Progenitor cell of endocrine pancreas (in vitro differentiated cells): ENCODE data around the gene SCN8A. TPM values are rescaled to one million over a fixed set of nuclear protein-coding genes. Genes with fewer than 3 reads are reported as not detected.

Experiments
- DNase-seq: peaks from one replicate; pipeline ENCODE4 v3.0.0; 2021; ENCODE audit warnings: low spot score; ENCODE audit not compliant: unreplicated experiment
- H3K27ac Mint-ChIP-seq: 2 replicates; pipeline ENCODE4 v1.8.0; 2021; ENCODE audit warnings: mild to moderate bottlenecking, moderate library complexity, mixed read lengths
- H3K27me3 Mint-ChIP-seq: 2 replicates; pipeline ENCODE4 v1.8.0; 2021; ENCODE audit warnings: mixed read lengths
- H3K36me3 Mint-ChIP-seq: 2 replicates; pipeline ENCODE4 v1.8.0; 2022; ENCODE audit warnings: mixed read lengths; ENCODE audit not compliant: insufficient read depth
- H3K4me1 Mint-ChIP-seq: 2 replicates; pipeline ENCODE4 v1.8.0; 2021; ENCODE audit warnings: low read depth, mixed read lengths
- H3K4me3 Mint-ChIP-seq: 2 replicates; pipeline ENCODE4 v1.8.0; 2021; ENCODE audit warnings: low read depth, mild to moderate bottlenecking, moderate library complexity, mixed read lengths
- H3K9me3 Mint-ChIP-seq: 2 replicates; pipeline ENCODE4 v1.8.0; 2021; ENCODE audit warnings: low read depth, mixed read lengths
- CTCF ChIP-seq: fragments of 200-600 bp; sonication (generic); IDR thresholded peaks from one replicate; pipeline ENCODE4 v1.5.0; 2021; ENCODE audit warnings: antibody characterized with exemption, mild to moderate bottlenecking; ENCODE audit not compliant: unreplicated experiment
- total RNA-seq: library from RNA; stranded (reverse); gene quantifications from 2 replicates; pipeline ENCODE4 v1.2.1, GENCODE V29; 2021

Gene SCN8A
- total RNA-seq, 1 donor from 2014 or later, result 9.8 TPM

- TF ChIP-seq CTCF, result no peak
- H3K27me3 Mint-ChIP-seq, result no peaks in the 10 kb centered on the region
- H3K4me1 Mint-ChIP-seq, result peaks cover 5% of the 10 kb centered on the region
- H3K27ac Mint-ChIP-seq, result no peak overlapping the region
- H3K36me3 Mint-ChIP-seq, result no peaks in the 10 kb centered on the region
- no peak overlapping the region for H3K4me3 Mint-ChIP-seq
- no peaks in the 10 kb centered on the region for H3K9me3 Mint-ChIP-seq
- no peak for DNase-seq
Observed at GRCh38 chr12:51705450-51705849, 114.4 kb downstream of the SCN8A start.

- DNase-seq, result no peak
- H3K4me1 Mint-ChIP-seq, result peaks cover 1% of the 10 kb centered on the region
Observed at GRCh38 chr12:51706206-51706605, 115.2 kb downstream of the SCN8A start.

GRCh38 chr12:51714666-51715065 is 123.6 kb downstream of the SCN8A start:
- no peak for DNase-seq
- H3K9me3 Mint-ChIP-seq, result no peaks in the 10 kb centered on the region
- H3K27ac Mint-ChIP-seq, result no peak overlapping the region
- no peak overlapping the region for H3K4me3 Mint-ChIP-seq
- H3K4me1 Mint-ChIP-seq, result no peaks in the 10 kb centered on the region
- H3K36me3 Mint-ChIP-seq, result peaks cover 7% of the 10 kb centered on the region
- no peaks in the 10 kb centered on the region for H3K27me3 Mint-ChIP-seq
- TF ChIP-seq CTCF, result no peak

More at GRCh38 chr12:51706206-51706605, 115.2 kb downstream of the SCN8A start:
- Mint-ChIP-seq H3K36me3 (no peaks in the 10 kb centered on the region), H3K27me3 (no peaks in the 10 kb centered on the region), H3K9me3 (no peaks in the 10 kb centered on the region), H3K27ac (no peak overlapping the region), H3K4me3 (no peak overlapping the region)
- no peak for TF ChIP-seq CTCF

GRCh38 chr12:51717326-51717925 is 126.4 kb downstream of the SCN8A start:
- Mint-ChIP-seq H3K4me3 (no peak overlapping the region), H3K4me1 (no peaks in the 10 kb centered on the region), H3K27ac (no peak overlapping the region), H3K36me3 (peaks cover 10% of the 10 kb centered on the region), H3K27me3 (peaks cover 14% of the 10 kb centered on the region), H3K9me3 (no peaks in the 10 kb centered on the region)
- no peak for TF ChIP-seq CTCF
- DNase-seq, result no peak

GRCh38 chr12:51721282-51721940 is 130.4 kb downstream of the SCN8A start:
- H3K4me3 Mint-ChIP-seq, result peak overlapping the region; percentile 60

More at GRCh38 chr12:51721282-51721940, 130.4 kb downstream of the SCN8A start:
- H3K36me3 Mint-ChIP-seq, result peaks cover 4% of the 10 kb centered on the region
- H3K4me1 Mint-ChIP-seq, result no peaks in the 10 kb centered on the region
- H3K9me3 Mint-ChIP-seq, result no peaks in the 10 kb centered on the region
- DNase-seq, result peak; percentile 28
- no peak overlapping the region for H3K27ac Mint-ChIP-seq
- H3K27me3 Mint-ChIP-seq, result peaks cover 19% of the 10 kb centered on the region
- TF ChIP-seq CTCF, result peak; percentile 28
